ENCODE data around the gene RANBP17. TPM values are rescaled to one million over a fixed set of nuclear protein-coding genes. Genes with fewer than 3 reads are reported as not detected.

The RANBP17 gene
- total and polyA plus RNA-seq, 2 donors (not counting 1 experiment from before 2014, with no cell fraction given), result not detected

- TF ChIP-seq CTCF (IDR thresholded peaks at IDR 0.05) (no peak), EZH2 (IDR thresholded peaks at IDR 0.05; ENCODE audit: borderline replicate concordance, insufficient read depth, low read depth, low read length, poor library complexity, severe bottlenecking) (no peak)
- no peaks in the 10 kb centered on the region for H3K79me2 ChIP-seq (ENCODE audit: control insufficient read depth, insufficient read depth, low read length)
- H3K4me3 Mint-ChIP-seq, result no peak overlapping the region
- no peaks in the 10 kb centered on the region for H4K20me1 ChIP-seq (ENCODE audit: control insufficient read depth, insufficient read depth, low read length, poor library complexity, severe bottlenecking)
- no peak overlapping the region for H3K4me2 ChIP-seq (replicated peaks; ENCODE audit: low read depth, low read length, poor library complexity, severe bottlenecking)
- no peak overlapping the region for H3K27ac Mint-ChIP-seq
- H3K9ac ChIP-seq (ENCODE audit: low read length), result no peak overlapping the region
- H3K27me3 Mint-ChIP-seq, result peaks cover 14% of the 10 kb centered on the region
- ChIA-PET POLR2A (no interaction called here), CTCF (no interaction called here)
- no peak overlapping the region for H2AFZ ChIP-seq (ENCODE audit: insufficient read depth, low read depth, low read length, poor library complexity, severe bottlenecking)
- H3K36me3 ChIP-seq (replicated peaks in 1 of 2; ENCODE audit: control extremely low read depth in 1 of 2, control insufficient read depth in 1 of 2, extremely low read depth in 1 of 2, insufficient read depth in 2 of 2, low read length in 1 of 2), result no peaks in the 10 kb centered on the region
- DNase-seq (no peak), ATAC-seq (ENCODE audit: low read depth) (no peak)
- no peaks in the 10 kb centered on the region for H3K4me1 ChIP-seq (ENCODE audit: control insufficient read depth in 2 of 2, insufficient read depth in 2 of 2, low read length in 2 of 2)
- intact Hi-C loops (cut with micrococcal nuclease), result no loop called here
- H3K27ac ChIP-seq (ENCODE audit: low read length in 2 of 2), result no peak overlapping the region
- no peaks in the 10 kb centered on the region for H3K9me3 ChIP-seq (ENCODE audit: control extremely low read depth in 1 of 3, control insufficient read depth in 2 of 3, insufficient read depth in 1 of 3, low read length in 2 of 3)
- no peaks in the 10 kb centered on the region for H3K4me1 Mint-ChIP-seq
- no peaks in the 10 kb centered on the region for H3K27me3 ChIP-seq (replicated peaks in 1 of 4; ENCODE audit: control extremely low read depth in 1 of 4, control insufficient read depth in 3 of 4, insufficient read depth in 4 of 4, low read length in 3 of 4)
- H3K9me3 Mint-ChIP-seq (ENCODE audit: insufficient read depth), result no peaks in the 10 kb centered on the region
- no peak overlapping the region for H3K4me3 ChIP-seq (ENCODE audit: control extremely low read depth in 1 of 5, extremely low read depth in 1 of 5, insufficient read depth in 1 of 5, low read depth in 2 of 5, low read length in 4 of 5)
Measured at GRCh38 chr5:171263181-171263580, 401.4 kb downstream of the RANBP17 start.

GRCh38 chr5:171264843-171265242, 403.0 kb downstream of the RANBP17 start:
- no peak for DNase-seq
- ChIA-PET POLR2A (no interaction called here), CTCF (no interaction called here)

More at GRCh38 chr5:171264843-171265242, 403.0 kb downstream of the RANBP17 start:
- Histone ChIP-seq H3K27ac (ENCODE audit: low read length in 2 of 2) (no peak overlapping the region), H3K4me2 (replicated peaks; ENCODE audit: low read depth, low read length, poor library complexity, severe bottlenecking) (no peak overlapping the region), H3K79me2 (ENCODE audit: control insufficient read depth, insufficient read depth, low read length) (no peaks in the 10 kb centered on the region), H3K4me3 (ENCODE audit: control extremely low read depth in 1 of 5, extremely low read depth in 1 of 5, insufficient read depth in 1 of 5, low read depth in 2 of 5, low read length in 4 of 5) (no peak overlapping the region), H3K27me3 (replicated peaks in 1 of 4; ENCODE audit: control extremely low read depth in 1 of 4, control insufficient read depth in 3 of 4, insufficient read depth in 4 of 4, low read length in 3 of 4) (no peaks in the 10 kb centered on the region), H3K9ac (ENCODE audit: low read length) (no peak overlapping the region), H3K9me3 (ENCODE audit: control extremely low read depth in 1 of 3, control insufficient read depth in 2 of 3, insufficient read depth in 1 of 3, low read length in 2 of 3) (no peaks in the 10 kb centered on the region), H4K20me1 (ENCODE audit: control insufficient read depth, insufficient read depth, low read length, poor library complexity, severe bottlenecking) (no peaks in the 10 kb centered on the region), H2AFZ (ENCODE audit: insufficient read depth, low read depth, low read length, poor library complexity, severe bottlenecking) (no peak overlapping the region), H3K4me1 (ENCODE audit: control insufficient read depth in 2 of 2, insufficient read depth in 2 of 2, low read length in 2 of 2) (no peaks in the 10 kb centered on the region), H3K36me3 (replicated peaks in 1 of 2; ENCODE audit: control extremely low read depth in 1 of 2, control insufficient read depth in 1 of 2, extremely low read depth in 1 of 2, insufficient read depth in 2 of 2, low read length in 1 of 2) (no peaks in the 10 kb centered on the region)
- H3K4me3 Mint-ChIP-seq, result no peak overlapping the region
- intact Hi-C loops (cut with micrococcal nuclease), result no loop called here
- peaks cover 17% of the 10 kb centered on the region for H3K27me3 Mint-ChIP-seq
- ATAC-seq (ENCODE audit: low read depth), result no peak
- H3K4me1 Mint-ChIP-seq, result no peaks in the 10 kb centered on the region
- H3K27ac Mint-ChIP-seq, result no peak overlapping the region
- 57% methylated on average over 1 of the region's 2 CpGs for whole genome bisulfite sequencing (ENCODE audit: insufficient coverage)
- no peaks in the 10 kb centered on the region for H3K9me3 Mint-ChIP-seq (ENCODE audit: insufficient read depth)
- TF ChIP-seq EZH2 (IDR thresholded peaks at IDR 0.05; ENCODE audit: borderline replicate concordance, insufficient read depth, low read depth, low read length, poor library complexity, severe bottlenecking), result no peak
- no peak for TF ChIP-seq CTCF (IDR thresholded peaks at IDR 0.05)
